Measurements from ENCODE around the gene LHX2.
A peak's percentile ranks its signal among the peaks of the same experiment; 100 is the strongest.

The LHX2 gene

GRCh38 chr9:124000161-124000783 lies 11.3 kb upstream of the LHX2 start:
- DNase-seq, result no peak

- DNase-seq, result no peak
These were observed 10.6 kb upstream of the LHX2 start for GRCh38 chr9:124000784-124001457.

- DNase-seq, result no peak
These were observed 10.1 kb upstream of the LHX2 start for GRCh38 chr9:124001458-124001799.

GRCh38 chr9:124001866-124002525 lies 9.6 kb upstream of the LHX2 start:
- no peak for DNase-seq

- DNase-seq, result no peak
These were observed 7.8 kb upstream of the LHX2 start for GRCh38 chr9:124003636-124004349.

GRCh38 chr9:124004593-124004992 lies 7.0 kb upstream of the LHX2 start:
- no peak for DNase-seq

GRCh38 chr9:124005029-124005771 lies 6.4 kb upstream of the LHX2 start:
- no peak for DNase-seq

GRCh38 chr9:124006448-124007361 lies 4.9 kb upstream of the LHX2 start:
- DNase-seq, result no peak

GRCh38 chr9:124007565-124008302 lies 3.8 kb upstream of the LHX2 start:
- DNase-seq, result no peak

- no peak for DNase-seq
These were observed 3.3 kb upstream of the LHX2 start for GRCh38 chr9:124008303-124008693.

- DNase-seq, result peak; percentile 36
These were observed 2.7 kb upstream of the LHX2 start for GRCh38 chr9:124008694-124009530.

- DNase-seq, result no peak
These were observed 1.9 kb upstream of the LHX2 start for GRCh38 chr9:124009531-124010217.

GRCh38 chr9:124010303-124010664 lies 1.3 kb upstream of the LHX2 start:
- DNase-seq, result no peak

GRCh38 chr9:124010665-124011321 lies 775 bp upstream of the LHX2 start:
- DNase-seq, result no peak

GRCh38 chr9:124012368-124013301 lies 1.1 kb downstream of the LHX2 start:
- DNase-seq, result no peak

GRCh38 chr9:124013309-124014210 lies 2.0 kb downstream of the LHX2 start:
- DNase-seq, result no peak
